ENCODE data around the gene INPP4B.
"Not testable (repeated sequence)": the region's sequence is repeated elsewhere in the genome, so short reads cannot be mapped to it uniquely, and the experiment has no call there.

Gene INPP4B

DNA sequence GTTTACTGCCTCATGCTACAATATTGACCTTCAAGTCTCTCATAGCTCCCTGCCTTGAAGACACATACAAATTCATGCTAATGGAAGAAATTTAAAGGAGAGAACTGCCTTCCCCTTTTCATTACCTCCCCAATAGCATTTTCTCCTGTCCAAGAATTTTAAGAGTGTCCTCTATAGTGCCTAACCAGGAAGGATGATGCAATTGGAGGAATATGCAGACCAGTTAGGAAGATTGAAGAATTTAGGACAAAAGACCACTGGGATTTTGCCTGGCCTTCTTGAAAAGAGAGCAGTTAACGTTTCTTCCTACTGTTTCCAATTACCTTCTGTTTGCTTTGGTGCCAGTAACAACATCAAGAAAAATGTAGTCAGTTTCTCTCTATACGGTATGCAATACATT lies 443.9 kb downstream of the INPP4B start:
- H3K4me1 ChIP-seq (ENCODE audit: insufficient read depth, poor library complexity, severe bottlenecking): peaks cover 69% of the 10 kb centered on the region
- no peak overlapping the region for H3K4me3 ChIP-seq (ENCODE audit: severe bottlenecking)
- no peak for TF ChIP-seq CTCF (IDR thresholded peaks at IDR 0.05; ENCODE audit: poor library complexity, severe bottlenecking)
- DNase-seq (ENCODE audit: low spot score) (no peak), ATAC-seq (ENCODE audit: low read depth) (no peak)
- peaks cover 55% of the 10 kb centered on the region for H3K36me3 ChIP-seq (ENCODE audit: low read depth)
- peak overlapping the region; percentile 99 for H3K27ac ChIP-seq (ENCODE audit: poor library complexity, severe bottlenecking)
- H3K27me3 ChIP-seq (ENCODE audit: insufficient read depth, poor library complexity, severe bottlenecking): no peaks in the 10 kb centered on the region
- no peaks in the 10 kb centered on the region for H3K9me3 ChIP-seq (ENCODE audit: severe bottlenecking)

GRCh38 chr4:142397364-142397991 lies 448.6 kb downstream of the INPP4B start:
- not testable (repeated sequence) for H3K27me3 ChIP-seq (ENCODE audit: insufficient read depth, poor library complexity, severe bottlenecking); H3K4me3 ChIP-seq (ENCODE audit: severe bottlenecking); H3K9me3 ChIP-seq (ENCODE audit: severe bottlenecking); DNase-seq (ENCODE audit: low spot score); ATAC-seq (ENCODE audit: low read depth)
- Histone ChIP-seq H3K27ac (ENCODE audit: poor library complexity, severe bottlenecking) (peak overlapping the region; percentile 62), H3K4me1 (ENCODE audit: insufficient read depth, poor library complexity, severe bottlenecking) (peaks cover 64% of the 10 kb centered on the region), H3K36me3 (ENCODE audit: low read depth) (peaks cover 85% of the 10 kb centered on the region)

GRCh38 chr4:142396279-142396678 lies 449.8 kb downstream of the INPP4B start:
- Histone ChIP-seq H3K27me3 (ENCODE audit: insufficient read depth, poor library complexity, severe bottlenecking) (no peaks in the 10 kb centered on the region), H3K4me1 (ENCODE audit: insufficient read depth, poor library complexity, severe bottlenecking) (peaks cover 52% of the 10 kb centered on the region), H3K36me3 (ENCODE audit: low read depth) (peaks cover 80% of the 10 kb centered on the region), H3K4me3 (ENCODE audit: severe bottlenecking) (no peak overlapping the region), H3K27ac (ENCODE audit: poor library complexity, severe bottlenecking) (peak overlapping the region; percentile 62), H3K9me3 (ENCODE audit: severe bottlenecking) (peaks cover 1% of the 10 kb centered on the region)
- TF ChIP-seq CTCF (IDR thresholded peaks at IDR 0.05; ENCODE audit: poor library complexity, severe bottlenecking): no peak
- ATAC-seq (ENCODE audit: low read depth): peak; percentile 55; the same call in 2 of the 3 replicates
- no peak for DNase-seq (ENCODE audit: low spot score)

- peaks cover 74% of the 10 kb centered on the region for H3K36me3 ChIP-seq (ENCODE audit: low read depth)
- DNase-seq (ENCODE audit: low spot score) (no peak), ATAC-seq (ENCODE audit: low read depth) (no peak)
- peaks cover 13% of the 10 kb centered on the region for H3K9me3 ChIP-seq (ENCODE audit: severe bottlenecking)
- TF ChIP-seq CTCF (IDR thresholded peaks at IDR 0.05; ENCODE audit: poor library complexity, severe bottlenecking): no peak
- H3K4me1 ChIP-seq (ENCODE audit: insufficient read depth, poor library complexity, severe bottlenecking): peaks cover 28% of the 10 kb centered on the region
- H3K27me3 ChIP-seq (ENCODE audit: insufficient read depth, poor library complexity, severe bottlenecking): no peaks in the 10 kb centered on the region
- H3K4me3 ChIP-seq (ENCODE audit: severe bottlenecking): no peak overlapping the region
- H3K27ac ChIP-seq (ENCODE audit: poor library complexity, severe bottlenecking): no peak overlapping the region
Observed at GRCh38 chr4:142393127-142393526, 453.0 kb downstream of the INPP4B start.

DNA sequence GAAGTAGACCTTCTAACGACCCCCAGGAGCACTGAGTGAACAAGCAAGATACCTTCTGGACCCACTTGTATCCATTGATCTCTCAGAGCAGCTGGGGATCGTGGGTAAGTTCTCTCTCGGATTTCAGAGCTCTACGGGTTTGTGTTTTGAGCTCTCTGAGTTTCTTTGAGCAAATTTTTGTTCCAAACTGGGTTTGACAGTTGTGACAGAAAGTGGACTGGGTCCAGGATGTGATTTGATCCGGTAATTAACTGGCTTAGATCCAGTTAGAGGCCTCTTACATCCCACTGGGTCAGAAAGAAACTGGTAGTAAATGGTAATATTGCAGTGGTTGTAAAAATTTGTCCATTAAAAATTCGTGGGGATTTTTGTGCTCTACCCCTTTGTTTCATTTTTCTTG lies 459.2 kb downstream of the INPP4B start:
- ATAC-seq (ENCODE audit: low read depth): no peak
- H3K9me3 ChIP-seq (ENCODE audit: severe bottlenecking): peaks cover 15% of the 10 kb centered on the region
- H3K27me3 ChIP-seq (ENCODE audit: insufficient read depth, poor library complexity, severe bottlenecking): no peaks in the 10 kb centered on the region
- no peak overlapping the region for H3K27ac ChIP-seq (ENCODE audit: poor library complexity, severe bottlenecking)
- TF ChIP-seq CTCF (IDR thresholded peaks at IDR 0.05; ENCODE audit: poor library complexity, severe bottlenecking): no peak
- H3K4me1 ChIP-seq (ENCODE audit: insufficient read depth, poor library complexity, severe bottlenecking): peaks cover 26% of the 10 kb centered on the region
- H3K36me3 ChIP-seq (ENCODE audit: low read depth): peaks cover 45% of the 10 kb centered on the region
- DNase-seq (ENCODE audit: low spot score): no peak
- no peak overlapping the region for H3K4me3 ChIP-seq (ENCODE audit: severe bottlenecking)

All from RWPE2 (cell line).